Rectal smooth muscle tissue (tissue), 1 donor: ENCODE results near the gene ZNF282.
A peak's percentile ranks its signal among the peaks of the same experiment; 100 is the strongest.
"Not testable (repeated sequence)": the region's sequence is repeated elsewhere in the genome, so short reads cannot be mapped to it uniquely, and the experiment has no call there.

Source experiments
- H3K27ac ChIP-seq: one replicate; pipeline ENCODE4 v1.7.0; 2013; ENCODE audit warnings: low read depth, low read length, inconsistent platforms
- H3K27me3 ChIP-seq: one replicate; pipeline ENCODE4 v1.7.0; 2013; ENCODE audit warnings: low read length; ENCODE audit not compliant: control insufficient read depth, insufficient read depth
- H3K36me3 ChIP-seq: one replicate; pipeline ENCODE4 v1.7.0; 2013; ENCODE audit warnings: low read length; ENCODE audit not compliant: control insufficient read depth, insufficient read depth
- H3K4me1 ChIP-seq: one replicate; pipeline ENCODE4 v1.7.0; 2013; ENCODE audit warnings: low read length; ENCODE audit not compliant: control insufficient read depth, insufficient read depth
- H3K4me3 ChIP-seq: one replicate; pipeline ENCODE4 v1.7.0; 2013; ENCODE audit warnings: low read length
- H3K9ac ChIP-seq: one replicate; pipeline ENCODE4 v1.7.0; 2013; ENCODE audit warnings: low read length

Gene ZNF282

DNA sequence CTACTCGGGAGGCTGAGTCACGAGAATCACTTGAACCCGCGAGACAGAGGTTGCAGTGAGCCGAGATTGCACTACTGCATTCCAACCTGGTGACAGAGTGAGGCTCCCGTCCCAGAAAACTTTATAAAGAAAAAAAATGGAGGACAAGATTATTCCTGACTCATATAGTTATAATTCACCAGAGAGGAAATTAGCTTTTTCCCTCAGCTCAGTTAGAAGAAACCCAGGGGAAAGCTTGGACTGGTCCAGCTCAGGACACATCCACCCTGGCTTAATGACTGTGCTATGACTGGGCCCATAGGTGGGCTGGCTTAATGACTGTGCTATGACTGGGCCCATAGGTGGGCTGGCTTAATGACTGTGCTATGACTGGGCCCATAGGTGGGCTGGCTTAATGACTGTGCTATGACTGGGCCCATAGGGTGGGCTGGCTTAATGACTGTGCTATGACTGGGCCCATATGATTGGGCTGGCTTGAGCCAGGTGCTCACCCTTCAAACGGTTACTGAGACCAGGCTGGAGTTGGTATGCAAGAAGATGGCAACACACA, 38.4 kb downstream of the ZNF282 start:
- H3K27me3 ChIP-seq = not testable (repeated sequence)

DNA sequence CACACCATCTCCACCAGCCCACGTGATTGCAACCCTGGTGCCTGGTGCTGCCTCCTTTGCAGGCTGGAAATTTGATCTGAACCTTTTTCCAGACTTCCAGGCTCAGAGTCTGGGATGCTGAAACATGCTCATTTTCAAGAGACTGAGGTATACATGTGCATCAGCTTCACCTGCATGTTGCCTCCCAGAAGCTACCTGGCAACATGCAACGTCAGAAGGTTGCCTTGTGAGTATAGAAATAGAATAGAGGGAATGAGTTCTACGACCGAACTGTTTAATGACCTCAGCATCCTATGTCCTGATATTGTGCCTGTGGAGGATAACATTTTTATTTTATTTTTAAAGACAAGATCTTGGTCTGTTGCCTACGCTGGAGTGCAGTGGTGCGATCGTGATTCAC, 42.2 kb downstream of the ZNF282 start:
- H3K4me3 ChIP-seq = no peak overlapping the region
- H3K27me3 ChIP-seq = no peaks in the 10 kb centered on the region
- H3K27ac ChIP-seq = no peak overlapping the region
- no peak overlapping the region for H3K9ac ChIP-seq
- peaks cover 7% of the 10 kb centered on the region for H3K4me1 ChIP-seq
- no peaks in the 10 kb centered on the region for H3K36me3 ChIP-seq

More for the DNA sequence above, 38.4 kb downstream of the ZNF282 start:
- H3K9ac ChIP-seq, H3K36me3 ChIP-seq, H3K4me1 ChIP-seq, H3K27ac ChIP-seq, H3K4me3 ChIP-seq: not testable (repeated sequence)

DNA sequence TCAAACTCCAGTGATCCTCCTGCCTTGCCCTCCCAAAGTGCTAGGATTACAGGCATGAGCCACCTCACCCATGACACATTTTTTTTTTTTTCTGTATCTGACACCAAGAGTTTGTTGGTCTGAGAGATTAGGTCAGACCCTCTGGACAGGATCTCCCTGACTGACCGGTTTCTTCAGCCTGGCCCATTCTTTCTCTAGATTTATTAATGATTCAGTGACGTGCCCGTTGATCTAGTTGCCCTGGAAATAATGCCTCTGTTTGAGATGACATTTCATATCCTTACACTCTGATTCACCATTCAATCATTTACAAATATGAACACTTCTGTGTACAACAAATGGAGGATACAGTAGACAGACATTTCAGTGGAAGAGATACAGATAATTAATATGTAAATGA, 42.7 kb downstream of the ZNF282 start:
- no peaks in the 10 kb centered on the region for H3K27me3 ChIP-seq
- H3K36me3 ChIP-seq = no peaks in the 10 kb centered on the region
- H3K27ac ChIP-seq = no peak overlapping the region
- H3K4me3 ChIP-seq = no peak overlapping the region
- H3K4me1 ChIP-seq = peaks cover 7% of the 10 kb centered on the region
- no peak overlapping the region for H3K9ac ChIP-seq

DNA sequence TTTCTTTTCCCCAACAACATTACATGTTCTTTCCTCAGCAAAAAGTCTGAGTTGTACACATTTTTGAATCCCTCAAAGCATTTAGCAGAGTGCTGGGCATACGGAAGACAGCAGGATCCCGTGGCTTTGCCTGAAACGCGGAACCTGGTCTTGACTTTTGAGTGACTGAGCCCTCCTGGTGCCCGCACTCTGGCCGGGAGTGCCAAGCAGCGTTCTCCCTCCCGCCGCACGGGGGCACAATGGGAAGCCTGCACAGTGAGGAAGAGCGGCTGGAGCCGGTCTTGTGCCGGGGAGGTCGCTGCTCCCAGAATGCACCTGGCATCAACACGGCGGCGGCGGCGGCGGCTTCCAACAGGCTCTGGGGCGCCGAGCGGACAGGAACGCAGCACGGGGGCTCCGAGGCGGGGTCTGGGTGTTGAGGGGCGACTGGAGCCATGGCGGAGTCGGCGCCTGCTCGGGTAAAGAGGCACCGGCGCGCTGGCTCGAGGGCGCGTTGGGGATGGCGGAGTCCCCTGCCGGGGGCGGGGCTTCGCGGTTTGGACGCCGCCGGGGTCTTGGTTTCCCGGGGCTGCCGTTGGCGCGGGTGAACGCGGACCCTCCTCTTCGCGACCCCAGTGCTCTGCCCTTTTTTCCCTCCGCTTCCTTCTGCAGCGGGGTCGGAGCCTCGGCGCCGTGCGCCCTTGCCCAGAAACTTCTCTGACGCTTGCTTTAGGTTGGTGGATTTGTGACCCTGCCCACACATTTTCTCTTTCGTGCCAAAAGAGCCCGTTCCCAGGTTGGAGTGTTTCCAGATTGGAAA, 44.2 kb downstream of the ZNF282 start, which contains the start of gene ZNF212:
ZNF212 (plus strand) TSS at position 307 of the 799 bp plus-strand sequence; CDS start at position 435, 128 bp downstream.
- peaks cover 7% of the 10 kb centered on the region for H3K4me1 ChIP-seq
- no peaks in the 10 kb centered on the region for H3K36me3 ChIP-seq
- H3K27me3 ChIP-seq = no peaks in the 10 kb centered on the region
- H3K4me3 ChIP-seq = peak within 1 kb of the TSS; percentile 99
- peak within 1 kb of the TSS; percentile 80 for H3K9ac ChIP-seq
- H3K27ac ChIP-seq = peak within 1 kb of the TSS; percentile 64

DNA sequence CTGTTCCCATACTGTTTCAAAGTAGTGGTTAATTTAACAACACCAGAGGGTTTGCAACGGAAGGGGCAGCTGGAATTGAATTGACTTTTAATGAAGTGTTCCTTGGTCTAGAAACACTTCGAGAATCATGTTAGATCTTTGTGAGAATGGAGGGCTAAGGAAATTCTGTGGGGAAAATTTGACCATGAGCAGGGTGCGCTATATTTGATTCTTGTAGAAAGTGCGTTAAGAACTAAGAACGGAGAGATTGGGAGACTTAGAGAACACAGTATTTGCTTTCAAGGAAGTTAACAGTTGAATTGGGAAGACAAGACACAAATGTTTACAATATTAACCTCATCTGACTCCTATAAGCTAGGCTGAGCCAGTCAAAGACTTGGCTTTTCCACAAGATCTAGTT, 45.3 kb downstream of the ZNF282 start:
- Histone ChIP-seq H3K4me1 (peaks cover 7% of the 10 kb centered on the region), H3K27ac (no peak overlapping the region), H3K4me3 (peak overlapping the region; percentile 99), H3K36me3 (no peaks in the 10 kb centered on the region), H3K9ac (no peak overlapping the region), H3K27me3 (no peaks in the 10 kb centered on the region)

DNA sequence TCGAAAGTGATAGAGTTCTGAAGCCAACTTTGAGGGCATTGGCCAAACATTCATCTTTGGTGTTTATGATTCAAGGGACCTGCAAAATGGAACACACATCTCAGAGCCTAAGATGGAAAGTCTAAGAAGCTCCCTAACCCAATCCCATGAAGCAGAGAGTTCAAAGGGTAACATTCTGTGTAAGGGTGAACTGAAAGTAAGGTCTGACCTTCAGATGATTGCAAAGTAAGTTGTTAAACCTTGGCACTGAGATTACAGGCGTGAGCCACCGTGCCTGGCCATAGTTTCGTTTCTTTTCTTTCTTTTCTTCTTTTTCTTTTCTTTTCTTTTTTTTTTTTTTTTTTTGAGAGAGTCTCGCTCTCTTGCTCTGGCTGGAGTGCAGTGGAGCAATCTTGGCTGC, 46.4 kb downstream of the ZNF282 start:
- Histone ChIP-seq H3K27ac (no peak overlapping the region), H3K4me3 (no peak overlapping the region), H3K9ac (no peak overlapping the region), H3K4me1 (peaks cover 7% of the 10 kb centered on the region), H3K27me3 (no peaks in the 10 kb centered on the region), H3K36me3 (no peaks in the 10 kb centered on the region)

DNA sequence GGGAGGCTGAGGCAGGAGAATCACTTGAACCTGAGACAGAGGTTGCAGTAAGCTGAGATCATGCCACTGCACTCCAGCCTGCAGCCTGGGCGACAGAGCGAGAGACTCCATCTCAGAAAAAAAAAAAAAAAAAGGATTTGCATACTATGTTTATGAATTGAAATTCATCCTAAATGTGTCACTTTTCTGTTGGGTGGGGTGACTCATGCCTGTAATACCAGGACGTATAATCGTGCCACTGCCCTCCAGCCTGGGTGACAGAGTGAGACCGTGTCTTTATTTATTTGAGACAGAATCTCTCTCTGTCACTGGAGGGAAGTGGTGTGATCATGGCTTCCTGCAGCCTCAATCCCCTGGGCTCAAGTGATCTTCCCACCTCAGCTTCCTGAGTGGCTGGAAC, 49.9 kb downstream of the ZNF282 start:
- Histone ChIP-seq H3K27me3 (no peaks in the 10 kb centered on the region), H3K36me3 (no peaks in the 10 kb centered on the region), H3K9ac (no peak overlapping the region), H3K4me3 (no peak overlapping the region), H3K27ac (no peak overlapping the region), H3K4me1 (peaks cover 7% of the 10 kb centered on the region)

DNA sequence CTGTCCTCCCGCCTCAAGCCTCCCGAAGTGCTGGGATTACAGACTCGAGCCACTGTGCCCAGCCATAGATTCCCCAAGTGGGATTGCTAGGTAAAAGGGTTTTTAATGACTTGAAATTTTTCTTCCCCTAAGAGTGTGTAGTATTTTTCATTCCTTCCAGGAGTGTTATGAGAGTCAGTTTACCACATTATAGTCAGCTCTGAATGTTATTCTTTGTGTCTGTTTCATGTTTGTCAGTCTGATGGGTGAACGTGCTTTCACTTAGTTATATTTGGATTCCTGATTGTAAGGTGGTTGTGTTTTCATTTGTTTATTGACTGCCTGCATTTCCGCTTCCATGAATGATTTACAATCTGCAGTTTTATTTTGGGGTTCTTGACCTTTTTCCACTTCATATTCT, 50.4 kb downstream of the ZNF282 start:
- Histone ChIP-seq H3K36me3 (no peaks in the 10 kb centered on the region), H3K4me3 (no peak overlapping the region), H3K4me1 (peaks cover 2% of the 10 kb centered on the region), H3K9ac (no peak overlapping the region), H3K27ac (no peak overlapping the region), H3K27me3 (no peaks in the 10 kb centered on the region)

DNA sequence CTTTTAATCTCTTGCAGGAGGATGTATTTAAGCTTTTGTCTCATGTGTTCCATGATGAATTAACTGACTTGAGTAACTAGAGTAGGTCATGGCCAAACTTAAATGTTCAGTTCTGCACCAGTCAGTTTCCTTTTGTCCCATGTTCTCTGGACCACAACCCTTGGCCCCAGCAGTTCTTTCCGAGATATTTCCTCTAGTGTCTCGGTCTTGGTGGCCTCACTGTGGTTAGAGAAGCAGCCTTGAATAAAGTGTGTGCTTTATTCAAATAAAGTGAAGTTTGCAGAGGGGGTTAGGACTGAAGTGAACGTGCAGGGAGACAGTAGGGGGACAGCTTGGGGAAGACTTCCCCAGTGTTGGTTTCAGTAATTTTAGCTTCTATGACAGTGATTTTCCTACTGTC, 53.4 kb downstream of the ZNF282 start:
- Histone ChIP-seq H3K27ac (no peak overlapping the region), H3K4me1 (no peaks in the 10 kb centered on the region), H3K36me3 (peaks cover 9% of the 10 kb centered on the region), H3K4me3 (no peak overlapping the region), H3K27me3 (no peaks in the 10 kb centered on the region), H3K9ac (no peak overlapping the region)

DNA sequence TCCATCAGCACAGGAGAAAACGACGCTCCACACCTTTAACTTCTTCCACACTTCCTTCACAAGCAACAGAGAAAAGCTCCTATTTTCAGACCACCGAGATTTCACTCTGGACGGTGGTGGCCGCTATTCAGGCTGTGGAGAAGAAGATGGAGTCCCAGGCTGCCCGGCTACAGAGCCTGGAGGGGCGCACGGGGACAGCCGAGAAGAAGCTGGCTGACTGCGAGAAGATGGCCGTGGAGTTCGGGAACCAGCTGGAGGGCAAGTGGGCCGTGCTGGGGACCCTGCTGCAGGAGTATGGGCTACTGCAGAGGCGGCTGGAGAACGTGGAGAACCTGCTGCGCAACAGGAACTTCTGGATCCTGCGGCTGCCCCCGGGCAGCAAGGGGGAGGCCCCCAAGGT, 54.8 kb downstream of the ZNF282 start:
- not testable (repeated sequence) for H3K4me3 ChIP-seq, H3K27ac ChIP-seq, H3K9ac ChIP-seq, H3K27me3 ChIP-seq, H3K4me1 ChIP-seq
- peaks cover 18% of the 10 kb centered on the region for H3K36me3 ChIP-seq

DNA sequence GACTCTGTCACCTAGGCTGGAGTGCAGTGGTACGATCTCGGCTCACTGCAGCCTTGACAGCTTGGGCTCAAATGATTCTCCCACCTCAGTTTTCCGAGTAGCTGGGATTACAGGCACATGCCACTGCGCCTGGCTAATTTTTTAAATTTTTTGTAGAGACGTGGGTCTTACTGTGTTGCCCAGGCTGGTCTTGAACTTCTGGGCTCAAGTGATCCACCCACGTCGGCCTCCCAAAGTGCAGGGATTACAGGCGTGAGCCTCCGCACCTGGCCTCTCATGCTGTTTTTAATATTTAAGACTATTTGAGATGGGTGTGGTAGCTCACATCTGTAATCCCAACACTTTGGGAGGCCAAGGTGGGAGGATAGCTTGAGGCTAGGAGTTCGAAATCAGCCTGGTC, 56.2 kb downstream of the ZNF282 start:
- H3K36me3 ChIP-seq = peaks cover 23% of the 10 kb centered on the region
- H3K27me3 ChIP-seq, H3K4me3 ChIP-seq, H3K4me1 ChIP-seq, H3K9ac ChIP-seq, H3K27ac ChIP-seq: not testable (repeated sequence)

DNA sequence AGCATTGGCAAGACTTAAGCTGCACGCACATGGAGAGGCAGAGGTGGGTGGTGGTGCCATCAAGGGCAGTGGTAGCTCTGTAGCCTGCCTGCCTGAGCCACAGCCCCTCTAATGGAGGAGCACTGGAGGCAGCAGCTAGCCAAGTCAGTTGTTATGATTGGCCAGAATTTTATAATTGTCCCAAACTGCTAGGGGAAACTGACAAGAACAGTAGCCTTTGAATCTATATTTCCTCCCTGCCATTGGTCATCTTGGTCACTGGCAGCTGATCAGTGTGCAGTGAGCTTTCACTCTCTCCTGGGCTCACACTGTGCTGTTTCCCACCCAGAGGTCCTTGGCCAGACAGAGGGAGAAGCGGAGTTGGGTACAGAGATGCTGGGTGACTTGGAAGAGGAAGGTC, 57.0 kb downstream of the ZNF282 start:
- Histone ChIP-seq H3K4me1 (no peaks in the 10 kb centered on the region), H3K27ac (no peak overlapping the region), H3K36me3 (peaks cover 23% of the 10 kb centered on the region), H3K27me3 (no peaks in the 10 kb centered on the region), H3K9ac (no peak overlapping the region), H3K4me3 (no peak overlapping the region)

DNA sequence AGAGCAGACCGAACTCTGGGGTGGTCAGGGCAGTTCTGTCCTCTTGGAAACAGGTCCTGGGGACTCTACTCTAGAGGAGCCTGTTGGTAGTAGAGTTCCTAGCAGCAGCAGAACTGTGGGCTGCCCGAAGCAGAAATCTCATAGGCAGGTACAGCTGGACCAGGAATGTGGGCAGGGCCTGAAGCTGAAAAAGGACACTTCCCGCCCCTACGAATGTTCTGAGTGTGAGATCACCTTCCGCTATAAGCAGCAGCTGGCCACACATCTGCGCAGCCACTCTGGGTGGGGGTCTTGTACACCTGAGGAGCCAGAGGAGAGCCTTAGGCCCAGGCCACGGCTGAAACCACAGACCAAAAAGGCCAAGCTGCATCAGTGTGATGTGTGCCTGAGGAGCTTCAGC, 58.3 kb downstream of the ZNF282 start:
- Histone ChIP-seq H3K4me3 (no peak overlapping the region), H3K4me1 (no peaks in the 10 kb centered on the region)

More for the DNA sequence above, 58.3 kb downstream of the ZNF282 start:
- no peak overlapping the region for H3K27ac ChIP-seq
- H3K36me3 ChIP-seq = peaks cover 23% of the 10 kb centered on the region
- H3K9ac ChIP-seq = no peak overlapping the region
- H3K27me3 ChIP-seq = no peaks in the 10 kb centered on the region
